ENCODE data around the gene KIF5C.

GRCh38 chr2:148909114-148909513, 34.1 kb downstream of the KIF5C start:
- no peak for TF ChIP-seq CTCF (IDR thresholded peaks at IDR 0.05; ENCODE audit: insufficient read depth, low read length)
- TF ChIP-seq POLR2AphosphoS5 (IDR thresholded peaks at IDR 0.05; ENCODE audit: low read depth), result no peak
